Stimulated activated CD8-positive, alpha-beta memory T cell treated with anti-CD3 and anti-CD28 coated beads, Interleukin-15, amount 100 ng/mL, for 48 hours (primary cell): ENCODE results near the gene BPIFB6.

Source experiments
- DNase-seq, 2 donors: peaks; one replicate each; pipeline ENCODE4 v3.0.0-alpha.2; 2020; ENCODE audit warnings: low read depth in 2 of 2

BPIFB6 gene

GRCh38 chr20:33016581-33017109 lies 14.8 kb upstream of the BPIFB6 start:
- no peak for DNase-seq

- no peak for DNase-seq
Measured at GRCh38 chr20:33017542-33017941, 13.9 kb upstream of the BPIFB6 start.

GRCh38 chr20:33018169-33018931 lies 13.1 kb upstream of the BPIFB6 start:
- no peak for DNase-seq

- DNase-seq = no peak
Measured at GRCh38 chr20:33019465-33020277, 11.8 kb upstream of the BPIFB6 start.

GRCh38 chr20:33020278-33021161 lies 10.9 kb upstream of the BPIFB6 start:
- no peak for DNase-seq

- DNase-seq = no peak
Measured at GRCh38 chr20:33021879-33022278, 9.6 kb upstream of the BPIFB6 start.

- DNase-seq = no peak
Measured at GRCh38 chr20:33022289-33022688, 9.2 kb upstream of the BPIFB6 start.

- no peak for DNase-seq
Measured at GRCh38 chr20:33022694-33023438, 8.6 kb upstream of the BPIFB6 start.

- DNase-seq = no peak
Measured at GRCh38 chr20:33023439-33024242, 7.8 kb upstream of the BPIFB6 start.

- DNase-seq = no peak
Measured at GRCh38 chr20:33024243-33024560, 7.2 kb upstream of the BPIFB6 start.

- no peak for DNase-seq
Measured at GRCh38 chr20:33024609-33025317, 6.7 kb upstream of the BPIFB6 start.

- DNase-seq = no peak
Measured at GRCh38 chr20:33025318-33025876, 6.1 kb upstream of the BPIFB6 start.

- no peak for DNase-seq
Measured at GRCh38 chr20:33026072-33026778, 5.2 kb upstream of the BPIFB6 start.

- DNase-seq = no peak
Measured at GRCh38 chr20:33026779-33027759, 4.4 kb upstream of the BPIFB6 start.

- DNase-seq = no peak
Measured at GRCh38 chr20:33027769-33028751, 3.4 kb upstream of the BPIFB6 start.

GRCh38 chr20:33028875-33029274 lies 2.6 kb upstream of the BPIFB6 start:
- no peak for DNase-seq
